ENCODE results near the gene IYD. TPM values are rescaled to one million over a fixed set of nuclear protein-coding genes. Genes with fewer than 3 reads are reported as not detected.

IYD gene
- total RNA-seq, 2 experiments from 2014 or later: not detected

- CTCF ChIA-PET: no interaction called here
- Mint-ChIP-seq H3K27ac (no peak overlapping the region), H3K4me1 (ENCODE audit: low read depth) (no peaks in the 10 kb centered on the region), H3K4me3 (no peak overlapping the region), H3K9me3 (no peaks in the 10 kb centered on the region), H3K36me3 (ENCODE audit: low read depth) (no peaks in the 10 kb centered on the region), H3K27me3 (peaks cover 7% of the 10 kb centered on the region)
- no peak for TF ChIP-seq CTCF (IDR thresholded peaks at IDR 0.05)
- Histone ChIP-seq H3K4me1 (ENCODE audit: insufficient read depth, low read length) (no peaks in the 10 kb centered on the region), H3K27me3 (ENCODE audit: control insufficient read depth in 1 of 2, insufficient read depth in 2 of 2, low read length in 2 of 2) (no peaks in the 10 kb centered on the region), H3K36me3 (ENCODE audit: insufficient read depth, low read length) (no peaks in the 10 kb centered on the region), H3K27ac (ENCODE audit: low read depth in 1 of 2, low read length in 2 of 2) (no peak overlapping the region), H3K4me3 (ENCODE audit: low read length) (no peak overlapping the region), H3K9me3 (ENCODE audit: control insufficient read depth in 1 of 2, insufficient read depth in 1 of 2, low read length in 2 of 2) (no peaks in the 10 kb centered on the region)
- POLR2A ChIA-PET: no interaction called here
- intact Hi-C loops (cut with DNase I, micrococcal nuclease): no loop called here
- ATAC-seq (ENCODE audit: poor library complexity) (no peak), DNase-seq (no peak)
Observed at GRCh38 chr6:150346346-150346745, 22.5 kb upstream of the IYD start.

- POLR2A ChIA-PET: no interaction called here
- ATAC-seq (ENCODE audit: poor library complexity): no peak
- TF ChIP-seq CTCF (IDR thresholded peaks at IDR 0.05): no peak
Observed at GRCh38 chr6:150347845-150348244, 21.0 kb upstream of the IYD start.

GRCh38 chr6:150349546-150349945, 19.3 kb upstream of the IYD start:
- H3K9me3 ChIP-seq (ENCODE audit: control insufficient read depth in 1 of 2, insufficient read depth in 1 of 2, low read length in 2 of 2): no peaks in the 10 kb centered on the region
- ChIA-PET POLR2A (no interaction called here), CTCF (no interaction called here)
- ATAC-seq (ENCODE audit: poor library complexity) (no peak), DNase-seq (no peak)
- Mint-ChIP-seq H3K4me1 (ENCODE audit: low read depth) (no peaks in the 10 kb centered on the region), H3K27ac (no peak overlapping the region), H3K27me3 (peaks cover 7% of the 10 kb centered on the region), H3K4me3 (no peak overlapping the region), H3K36me3 (ENCODE audit: low read depth) (no peaks in the 10 kb centered on the region), H3K9me3 (no peaks in the 10 kb centered on the region)
- no peaks in the 10 kb centered on the region for H3K36me3 ChIP-seq (ENCODE audit: insufficient read depth, low read length)
- H3K4me1 ChIP-seq (ENCODE audit: insufficient read depth, low read length): no peaks in the 10 kb centered on the region
- no peaks in the 10 kb centered on the region for H3K27me3 ChIP-seq (ENCODE audit: control insufficient read depth in 1 of 2, insufficient read depth in 2 of 2, low read length in 2 of 2)
- no peak overlapping the region for H3K4me3 ChIP-seq (ENCODE audit: low read length)
- intact Hi-C loops (cut with DNase I, micrococcal nuclease): no loop called here
- TF ChIP-seq CTCF (IDR thresholded peaks at IDR 0.05): no peak
- H3K27ac ChIP-seq (ENCODE audit: low read depth in 1 of 2, low read length in 2 of 2): no peak overlapping the region

More at GRCh38 chr6:150347845-150348244, 21.0 kb upstream of the IYD start:
- Histone ChIP-seq H3K9me3 (ENCODE audit: control insufficient read depth in 1 of 2, insufficient read depth in 1 of 2, low read length in 2 of 2) (no peaks in the 10 kb centered on the region), H3K4me1 (ENCODE audit: insufficient read depth, low read length) (no peaks in the 10 kb centered on the region), H3K27me3 (ENCODE audit: control insufficient read depth in 1 of 2, insufficient read depth in 2 of 2, low read length in 2 of 2) (no peaks in the 10 kb centered on the region), H3K36me3 (ENCODE audit: insufficient read depth, low read length) (no peaks in the 10 kb centered on the region), H3K27ac (ENCODE audit: low read depth in 1 of 2, low read length in 2 of 2) (no peak overlapping the region), H3K4me3 (ENCODE audit: low read length) (no peak overlapping the region)
- Mint-ChIP-seq H3K27me3 (peaks cover 7% of the 10 kb centered on the region), H3K27ac (no peak overlapping the region), H3K4me1 (ENCODE audit: low read depth) (no peaks in the 10 kb centered on the region), H3K9me3 (no peaks in the 10 kb centered on the region), H3K4me3 (no peak overlapping the region), H3K36me3 (ENCODE audit: low read depth) (no peaks in the 10 kb centered on the region)
- CTCF ChIA-PET: no interaction called here
- DNase-seq: no peak
- intact Hi-C loops (cut with DNase I, micrococcal nuclease): no loop called here

All from CD4-positive, alpha-beta T cell (primary cell).